ENCODE results near the gene ARAP2.

ARAP2 gene

GRCh38 chr4:36081185-36081584 is 163.1 kb downstream of the ARAP2 start:
- Histone ChIP-seq H3K4me3 (ENCODE audit: low read length) (no peak overlapping the region), H3K4me1 (ENCODE audit: control insufficient read depth, insufficient read depth, low read length) (no peaks in the 10 kb centered on the region), H3K27me3 (ENCODE audit: control insufficient read depth, insufficient read depth, low read length) (no peaks in the 10 kb centered on the region), H3K36me3 (ENCODE audit: control insufficient read depth, insufficient read depth, low read length) (no peaks in the 10 kb centered on the region), H3K9me3 (ENCODE audit: control insufficient read depth, insufficient read depth, low read length) (no peaks in the 10 kb centered on the region), H3K27ac (ENCODE audit: low read length) (no peak overlapping the region)
- no CpG with 5 or more reads among the region's 3 CpGs for WGBS (ENCODE audit: insufficient coverage, insufficient read length)
- no peak for DNase-seq (ENCODE audit: low read depth, low spot score)

DNA sequence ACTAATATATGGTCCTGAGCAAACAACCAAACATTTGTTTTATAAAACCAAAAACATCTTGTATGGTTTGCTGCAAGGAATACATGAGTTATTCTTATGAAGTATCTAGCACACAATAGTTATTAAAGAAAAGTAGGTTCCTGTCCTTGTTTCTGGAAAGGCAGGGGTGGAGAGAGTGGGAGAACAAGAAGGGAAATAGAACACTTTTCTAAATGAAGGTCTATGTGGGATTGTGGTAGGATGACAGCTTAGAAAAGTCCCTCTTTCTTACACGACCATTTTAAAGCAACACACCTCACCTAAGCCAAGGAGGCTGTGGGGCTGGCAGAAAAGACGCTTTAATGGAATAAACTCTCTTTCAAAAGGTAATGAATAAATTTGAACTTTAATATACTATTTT is 164.6 kb downstream of the ARAP2 start:
- no peak overlapping the region for H3K4me3 ChIP-seq (ENCODE audit: low read length)
- no peaks in the 10 kb centered on the region for H3K27me3 ChIP-seq (ENCODE audit: control insufficient read depth, insufficient read depth, low read length)
- no peak for DNase-seq (ENCODE audit: low read depth, low spot score)
- H3K4me1 ChIP-seq (ENCODE audit: control insufficient read depth, insufficient read depth, low read length): no peaks in the 10 kb centered on the region
- no peaks in the 10 kb centered on the region for H3K9me3 ChIP-seq (ENCODE audit: control insufficient read depth, insufficient read depth, low read length)
- WGBS (ENCODE audit: insufficient coverage, insufficient read length): no CpG with 5 or more reads among the region's 2 CpGs
- H3K36me3 ChIP-seq (ENCODE audit: control insufficient read depth, insufficient read depth, low read length): no peaks in the 10 kb centered on the region
- no peak overlapping the region for H3K27ac ChIP-seq (ENCODE audit: low read length)

GRCh38 chr4:36078319-36078718 is 166.0 kb downstream of the ARAP2 start:
- no peak overlapping the region for H3K27ac ChIP-seq (ENCODE audit: low read length)
- no CpG with 5 or more reads among the region's 4 CpGs for WGBS (ENCODE audit: insufficient coverage, insufficient read length)
- H3K27me3 ChIP-seq (ENCODE audit: control insufficient read depth, insufficient read depth, low read length): no peaks in the 10 kb centered on the region
- no peaks in the 10 kb centered on the region for H3K36me3 ChIP-seq (ENCODE audit: control insufficient read depth, insufficient read depth, low read length)
- H3K4me1 ChIP-seq (ENCODE audit: control insufficient read depth, insufficient read depth, low read length): no peaks in the 10 kb centered on the region
- H3K4me3 ChIP-seq (ENCODE audit: low read length): no peak overlapping the region
- DNase-seq (ENCODE audit: low read depth, low spot score): no peak
- H3K9me3 ChIP-seq (ENCODE audit: control insufficient read depth, insufficient read depth, low read length): no peaks in the 10 kb centered on the region

GRCh38 chr4:36072529-36072928 is 171.8 kb downstream of the ARAP2 start:
- H3K9me3 ChIP-seq (ENCODE audit: control insufficient read depth, insufficient read depth, low read length): no peaks in the 10 kb centered on the region
- no peak for DNase-seq (ENCODE audit: low read depth, low spot score)
- H3K27ac ChIP-seq (ENCODE audit: low read length): no peak overlapping the region
- H3K4me1 ChIP-seq (ENCODE audit: control insufficient read depth, insufficient read depth, low read length): no peaks in the 10 kb centered on the region
- WGBS (ENCODE audit: insufficient coverage, insufficient read length): no CpG with 5 or more reads among the region's 3 CpGs
- no peak overlapping the region for H3K4me3 ChIP-seq (ENCODE audit: low read length)
- no peaks in the 10 kb centered on the region for H3K36me3 ChIP-seq (ENCODE audit: control insufficient read depth, insufficient read depth, low read length)
- no peaks in the 10 kb centered on the region for H3K27me3 ChIP-seq (ENCODE audit: control insufficient read depth, insufficient read depth, low read length)

DNA sequence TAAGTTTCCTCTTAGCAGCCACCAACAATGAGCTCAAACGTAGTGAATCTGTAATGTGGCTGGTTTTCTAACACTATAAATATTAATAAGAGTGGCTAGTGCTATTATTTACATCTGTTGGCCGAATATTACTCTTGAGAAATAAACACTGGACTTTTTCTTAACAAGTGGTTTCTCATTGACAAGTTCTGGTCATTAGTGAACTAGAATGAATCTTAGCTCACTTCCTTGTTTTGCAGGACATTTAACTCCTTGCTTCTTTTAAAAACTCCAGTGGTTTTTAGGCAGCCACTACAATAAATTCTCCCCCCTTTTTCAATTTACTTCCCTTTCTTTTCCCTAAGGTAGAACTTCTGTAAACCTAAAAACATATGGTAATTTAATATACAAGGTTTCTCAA is 177.2 kb downstream of the ARAP2 start:
- Histone ChIP-seq H3K27me3 (ENCODE audit: control insufficient read depth, insufficient read depth, low read length) (no peaks in the 10 kb centered on the region), H3K36me3 (ENCODE audit: control insufficient read depth, insufficient read depth, low read length) (no peaks in the 10 kb centered on the region), H3K4me3 (ENCODE audit: low read length) (no peak overlapping the region), H3K27ac (ENCODE audit: low read length) (no peak overlapping the region), H3K4me1 (ENCODE audit: control insufficient read depth, insufficient read depth, low read length) (no peaks in the 10 kb centered on the region), H3K9me3 (ENCODE audit: control insufficient read depth, insufficient read depth, low read length) (no peaks in the 10 kb centered on the region)
- no peak for DNase-seq (ENCODE audit: low read depth, low spot score)
- no CpG with 5 or more reads among the region's 2 CpGs for WGBS (ENCODE audit: insufficient coverage, insufficient read length)

DNA sequence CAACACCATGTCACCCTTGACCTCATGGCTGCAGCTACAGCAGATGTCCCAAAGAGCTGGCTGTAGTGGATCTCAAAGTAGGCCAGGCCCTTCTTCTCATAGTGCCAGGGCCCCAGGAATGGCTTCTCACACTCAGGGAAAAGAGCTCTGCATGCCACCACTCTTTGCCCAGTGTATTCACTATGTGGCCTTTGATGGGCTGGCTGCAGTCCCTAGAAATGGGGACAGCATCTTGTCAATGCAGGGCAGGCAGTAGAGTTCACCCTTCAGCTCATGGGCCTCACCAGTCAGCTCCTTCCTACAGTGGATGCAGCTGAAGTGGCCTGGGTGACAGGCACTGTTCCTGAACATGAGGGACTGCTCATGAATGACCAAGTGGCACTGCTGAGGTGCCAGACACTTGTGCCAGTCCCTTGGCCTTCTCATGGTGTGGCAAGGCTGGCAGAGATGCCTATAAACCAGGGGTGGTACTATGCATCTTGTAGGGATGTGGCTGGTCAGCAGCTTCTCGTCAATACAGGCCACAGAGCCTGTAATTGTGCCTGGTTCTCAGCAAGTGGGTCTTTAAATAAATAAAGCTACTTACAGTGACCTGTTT is 178.9 kb downstream of the ARAP2 start:
- Histone ChIP-seq H3K9me3 (ENCODE audit: control insufficient read depth, insufficient read depth, low read length) (no peaks in the 10 kb centered on the region), H3K36me3 (ENCODE audit: control insufficient read depth, insufficient read depth, low read length) (no peaks in the 10 kb centered on the region), H3K4me3 (ENCODE audit: low read length) (no peak overlapping the region), H3K27me3 (ENCODE audit: control insufficient read depth, insufficient read depth, low read length) (no peaks in the 10 kb centered on the region), H3K4me1 (ENCODE audit: control insufficient read depth, insufficient read depth, low read length) (no peaks in the 10 kb centered on the region), H3K27ac (ENCODE audit: low read length) (no peak overlapping the region)
- no peak for DNase-seq (ENCODE audit: low read depth, low spot score)
- WGBS (ENCODE audit: insufficient coverage, insufficient read length): no CpG with 5 or more reads among the region's 1 CpG

DNA sequence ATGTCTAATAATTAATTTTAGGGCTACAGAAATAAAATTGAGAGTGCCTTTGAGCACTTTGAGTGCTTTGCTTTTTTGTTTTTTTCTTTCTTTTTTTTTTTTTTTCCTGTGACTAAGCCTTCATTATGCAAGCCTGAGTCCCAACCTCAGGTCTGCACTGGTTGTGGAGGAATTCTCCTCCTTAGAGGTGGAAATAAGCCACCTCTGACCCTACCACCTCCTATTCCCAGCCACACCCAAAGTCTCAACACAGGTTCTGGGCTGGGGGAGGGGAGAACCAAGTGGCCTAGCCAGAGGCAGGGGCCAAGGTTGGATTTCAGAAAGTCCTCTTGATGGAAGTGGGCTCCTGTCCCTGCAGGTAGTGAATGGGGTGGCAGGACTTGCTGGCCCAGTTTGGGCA is 180.2 kb downstream of the ARAP2 start:
- Histone ChIP-seq H3K4me1 (ENCODE audit: control insufficient read depth, insufficient read depth, low read length) (no peaks in the 10 kb centered on the region), H3K27me3 (ENCODE audit: control insufficient read depth, insufficient read depth, low read length) (no peaks in the 10 kb centered on the region), H3K9me3 (ENCODE audit: control insufficient read depth, insufficient read depth, low read length) (no peaks in the 10 kb centered on the region), H3K27ac (ENCODE audit: low read length) (no peak overlapping the region), H3K36me3 (ENCODE audit: control insufficient read depth, insufficient read depth, low read length) (no peaks in the 10 kb centered on the region), H3K4me3 (ENCODE audit: low read length) (no peak overlapping the region)
- no peak for DNase-seq (ENCODE audit: low read depth, low spot score)

- H3K4me1 ChIP-seq (ENCODE audit: control insufficient read depth, insufficient read depth, low read length): no peaks in the 10 kb centered on the region
- H3K9me3 ChIP-seq (ENCODE audit: control insufficient read depth, insufficient read depth, low read length): no peaks in the 10 kb centered on the region
- H3K27me3 ChIP-seq (ENCODE audit: control insufficient read depth, insufficient read depth, low read length): no peaks in the 10 kb centered on the region
- no peak for DNase-seq (ENCODE audit: low read depth, low spot score)
- H3K36me3 ChIP-seq (ENCODE audit: control insufficient read depth, insufficient read depth, low read length): no peaks in the 10 kb centered on the region
- H3K4me3 ChIP-seq (ENCODE audit: low read length): no peak overlapping the region
- H3K27ac ChIP-seq (ENCODE audit: low read length): no peak overlapping the region
- no CpG with 5 or more reads among the region's 1 CpG for WGBS (ENCODE audit: insufficient coverage, insufficient read length)
Measured at GRCh38 chr4:36056136-36056535, 188.2 kb downstream of the ARAP2 start.

DNA sequence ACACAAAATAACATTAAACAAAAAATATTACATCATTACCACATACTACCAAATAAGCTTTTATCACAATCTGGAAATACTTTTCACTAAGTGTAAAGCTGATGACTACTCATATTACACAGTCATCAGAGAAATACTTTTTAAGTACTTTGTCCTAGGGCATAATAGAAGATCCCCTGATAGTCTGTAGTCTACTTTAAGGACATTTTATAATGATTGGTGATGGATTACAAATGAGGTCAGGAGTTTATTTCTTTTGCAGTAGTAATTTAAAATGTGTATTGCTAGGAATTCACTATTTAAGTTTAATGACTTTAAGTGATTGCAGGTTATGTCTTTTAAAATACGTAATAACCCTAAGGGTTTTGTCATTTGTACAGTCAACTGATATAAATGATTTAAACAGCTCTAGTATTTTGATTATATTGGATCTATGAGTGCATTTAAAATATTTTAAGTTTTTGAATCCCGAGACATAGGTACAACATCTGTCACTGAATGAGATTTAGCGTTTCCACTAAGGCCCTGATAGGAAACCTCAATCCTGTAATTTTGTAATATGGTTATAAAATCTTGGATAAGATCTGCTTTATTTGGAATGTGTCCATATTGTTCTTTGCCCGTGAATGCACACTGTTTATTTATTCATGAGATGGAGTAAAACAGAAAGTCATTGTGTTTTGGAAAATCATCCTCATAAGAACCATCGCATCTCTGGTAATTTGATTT is 189.5 kb downstream of the ARAP2 start:
- H3K9me3 ChIP-seq (ENCODE audit: control insufficient read depth, insufficient read depth, low read length): no peaks in the 10 kb centered on the region
- H3K36me3 ChIP-seq (ENCODE audit: control insufficient read depth, insufficient read depth, low read length): no peaks in the 10 kb centered on the region
- H3K4me3 ChIP-seq (ENCODE audit: low read length): no peak overlapping the region
- no peaks in the 10 kb centered on the region for H3K4me1 ChIP-seq (ENCODE audit: control insufficient read depth, insufficient read depth, low read length)
- WGBS (ENCODE audit: insufficient coverage, insufficient read length): no CpG with 5 or more reads among the region's 5 CpGs
- H3K27ac ChIP-seq (ENCODE audit: low read length): no peak overlapping the region
- no peak for DNase-seq (ENCODE audit: low read depth, low spot score)
- no peaks in the 10 kb centered on the region for H3K27me3 ChIP-seq (ENCODE audit: control insufficient read depth, insufficient read depth, low read length)

- no peak for DNase-seq (ENCODE audit: low read depth, low spot score)
- Histone ChIP-seq H3K4me3 (ENCODE audit: low read length) (no peak overlapping the region), H3K9me3 (ENCODE audit: control insufficient read depth, insufficient read depth, low read length) (no peaks in the 10 kb centered on the region), H3K27ac (ENCODE audit: low read length) (no peak overlapping the region), H3K27me3 (ENCODE audit: control insufficient read depth, insufficient read depth, low read length) (no peaks in the 10 kb centered on the region), H3K4me1 (ENCODE audit: control insufficient read depth, insufficient read depth, low read length) (no peaks in the 10 kb centered on the region), H3K36me3 (ENCODE audit: control insufficient read depth, insufficient read depth, low read length) (no peaks in the 10 kb centered on the region)
- no CpG with 5 or more reads among the region's 2 CpGs for WGBS (ENCODE audit: insufficient coverage, insufficient read length)
Measured at GRCh38 chr4:36053930-36054329, 190.4 kb downstream of the ARAP2 start.

DNA sequence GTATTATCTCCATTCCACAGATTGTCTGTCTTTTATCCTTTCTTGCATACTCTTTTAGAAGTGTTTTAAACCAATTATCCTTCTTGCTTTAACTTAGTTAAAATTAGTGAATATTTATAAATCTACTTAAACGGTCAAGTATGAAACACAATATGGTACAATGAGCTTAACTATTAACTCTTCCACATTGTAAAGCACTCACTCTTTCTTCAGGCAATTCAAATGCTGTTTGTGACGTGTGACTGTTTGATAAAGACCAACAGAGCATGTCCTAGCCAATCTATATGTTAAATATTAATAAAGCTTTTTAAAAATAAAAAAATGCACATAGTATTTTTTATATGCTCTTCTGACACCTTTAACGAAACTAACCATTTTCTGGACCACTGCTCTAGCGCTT is 192.7 kb downstream of the ARAP2 start:
- no peaks in the 10 kb centered on the region for H3K27me3 ChIP-seq (ENCODE audit: control insufficient read depth, insufficient read depth, low read length)
- no peak overlapping the region for H3K4me3 ChIP-seq (ENCODE audit: low read length)
- DNase-seq (ENCODE audit: low read depth, low spot score): no peak
- no peaks in the 10 kb centered on the region for H3K9me3 ChIP-seq (ENCODE audit: control insufficient read depth, insufficient read depth, low read length)
- no peaks in the 10 kb centered on the region for H3K36me3 ChIP-seq (ENCODE audit: control insufficient read depth, insufficient read depth, low read length)
- no peaks in the 10 kb centered on the region for H3K4me1 ChIP-seq (ENCODE audit: control insufficient read depth, insufficient read depth, low read length)
- no peak overlapping the region for H3K27ac ChIP-seq (ENCODE audit: low read length)
- no CpG with 5 or more reads among the region's 4 CpGs for WGBS (ENCODE audit: insufficient coverage, insufficient read length)
